Astrocyte (in vitro differentiated cells and primary cell): Measurements from ENCODE around the gene ACSM5. TPM values are rescaled to one million over a fixed set of nuclear protein-coding genes. Genes with fewer than 3 reads are reported as not detected.

Experiments
- DNase-seq: peaks from one replicate; pipeline ENCODE4 v3.0.0-alpha.2; 2010; ENCODE audit warnings: low read depth
- FAIRE-seq: peaks from 2 replicates; lab custom pipeline; 2011; peaks lifted over from hg19 to GRCh38; lab: Jason Lieb, UNC
- H2AFZ ChIP-seq: 2 replicates; pipeline ENCODE4 v1.6.0; 2012; ENCODE audit warnings: low read depth, low read length, inconsistent platforms
- H3K27ac ChIP-seq: 2 replicates; pipeline ENCODE4 v1.5.1; 2011; ENCODE audit warnings: low read depth, low read length, inconsistent platforms
- H3K27me3 ChIP-seq: 2 replicates; pipeline ENCODE4 v1.6.0; 2011; ENCODE audit warnings: low read length, inconsistent platforms; ENCODE audit not compliant: insufficient read depth
- H3K36me3 ChIP-seq: 2 replicates; pipeline ENCODE4 v1.5.1; 2011; ENCODE audit warnings: low read length, inconsistent platforms; ENCODE audit not compliant: insufficient read depth
- H3K4me1 ChIP-seq: 2 replicates; pipeline ENCODE4 v1.5.1; 2011; ENCODE audit warnings: low read length, inconsistent platforms; ENCODE audit not compliant: insufficient read depth
- H3K4me2 ChIP-seq: 2 replicates; pipeline ENCODE4 v1.6.0; 2012; ENCODE audit warnings: low read length, inconsistent platforms
- H3K4me3 ChIP-seq: 2 replicates; pipeline ENCODE4 v1.5.1; 2011; ENCODE audit warnings: low read depth, mild to moderate bottlenecking, low read length, inconsistent platforms; ENCODE audit not compliant: insufficient read depth
- H3K79me2 ChIP-seq: 2 replicates; pipeline ENCODE4 v1.6.0; 2012; ENCODE audit warnings: mild to moderate bottlenecking, low read length, inconsistent platforms; ENCODE audit not compliant: insufficient read depth
- H3K9ac ChIP-seq: 2 replicates; pipeline ENCODE4 v1.6.0; 2012; ENCODE audit warnings: mild to moderate bottlenecking, low read length, inconsistent platforms
- H3K9me3 ChIP-seq: 2 replicates; pipeline ENCODE4 v1.5.1; 2012; ENCODE audit warnings: low read depth, mild to moderate bottlenecking, low read length, inconsistent platforms; ENCODE audit not compliant: insufficient read depth
- H4K20me1 ChIP-seq: 2 replicates; pipeline ENCODE4 v1.6.0; 2012; ENCODE audit warnings: low read length, inconsistent platforms; ENCODE audit not compliant: insufficient read depth
- H3K27ac Mint-ChIP-seq: one replicate; pipeline ENCODE4 v1.8.0; 2021; ENCODE audit warnings: mild to moderate bottlenecking, mixed read lengths; ENCODE audit not compliant: unreplicated experiment
- H3K27me3 Mint-ChIP-seq: one replicate; pipeline ENCODE4 v1.8.0; 2021; ENCODE audit warnings: low read depth, mixed read lengths; ENCODE audit not compliant: unreplicated experiment
- H3K36me3 Mint-ChIP-seq: one replicate; pipeline ENCODE4 v1.8.0; 2021; ENCODE audit warnings: low read depth, mixed read lengths; ENCODE audit not compliant: unreplicated experiment
- H3K4me1 Mint-ChIP-seq: one replicate; pipeline ENCODE4 v1.8.0; 2021; ENCODE audit warnings: low read depth, mixed read lengths; ENCODE audit not compliant: unreplicated experiment
- H3K4me3 Mint-ChIP-seq: one replicate; pipeline ENCODE4 v1.8.0; 2021; ENCODE audit warnings: mild to moderate bottlenecking, moderate library complexity, mixed read lengths; ENCODE audit not compliant: unreplicated experiment
- H3K9me3 Mint-ChIP-seq: one replicate; pipeline ENCODE4 v1.8.0; 2021; ENCODE audit warnings: mild to moderate bottlenecking, mixed read lengths; ENCODE audit not compliant: unreplicated experiment
- CTCF ChIP-seq: IDR thresholded peaks from 2 replicates; pipeline ENCODE4 v1.5.1; 2011; ENCODE audit warnings: low read depth, mild to moderate bottlenecking, inconsistent platforms, low read length, moderate library complexity; ENCODE audit not compliant: insufficient read depth
- EZH2 ChIP-seq: IDR thresholded peaks from 2 replicates; pipeline ENCODE4 v1.6.1; 2012; ENCODE audit warnings: mild to moderate bottlenecking, low read length, inconsistent platforms; ENCODE audit not compliant: insufficient read depth
- total RNA-seq: library from RNA; stranded (reverse); gene quantifications from 2 replicates; pipeline ENCODE4 v1.2.1, GENCODE V29; 2021

ACSM5 gene
- total RNA-seq, 1 donor from 2014 or later = not detected

GRCh38 chr16:20364051-20364450 is 45.3 kb upstream of the ACSM5 start:
- no peaks in the 10 kb centered on the region for H3K9me3 Mint-ChIP-seq
- Histone ChIP-seq H3K4me3 (no peak overlapping the region), H3K9ac (no peak overlapping the region), H3K27me3 (no peaks in the 10 kb centered on the region), H4K20me1 (no peaks in the 10 kb centered on the region), H3K79me2 (no peaks in the 10 kb centered on the region), H3K4me1 (no peaks in the 10 kb centered on the region), H2AFZ (no peak overlapping the region), H3K36me3 (no peaks in the 10 kb centered on the region), H3K9me3 (no peaks in the 10 kb centered on the region), H3K4me2 (no peak overlapping the region), H3K27ac (no peak overlapping the region)
- H3K4me1 Mint-ChIP-seq = no peaks in the 10 kb centered on the region
- peaks cover 32% of the 10 kb centered on the region for H3K27me3 Mint-ChIP-seq
- H3K4me3 Mint-ChIP-seq = no peak overlapping the region
- H3K27ac Mint-ChIP-seq = no peak overlapping the region
- FAIRE-seq (no peak), DNase-seq (no peak)
- TF ChIP-seq EZH2 (no peak), CTCF (no peak)
- H3K36me3 Mint-ChIP-seq = no peaks in the 10 kb centered on the region

- Mint-ChIP-seq H3K4me1 (no peaks in the 10 kb centered on the region), H3K9me3 (no peaks in the 10 kb centered on the region), H3K36me3 (no peaks in the 10 kb centered on the region), H3K4me3 (no peak overlapping the region), H3K27me3 (peaks cover 25% of the 10 kb centered on the region), H3K27ac (no peak overlapping the region)
- FAIRE-seq (no peak), DNase-seq (no peak)
- Histone ChIP-seq H3K9me3 (no peaks in the 10 kb centered on the region), H4K20me1 (no peaks in the 10 kb centered on the region), H3K79me2 (no peaks in the 10 kb centered on the region), H3K36me3 (no peaks in the 10 kb centered on the region), H3K4me1 (no peaks in the 10 kb centered on the region), H2AFZ (no peak overlapping the region), H3K27me3 (no peaks in the 10 kb centered on the region), H3K9ac (no peak overlapping the region), H3K27ac (no peak overlapping the region), H3K4me2 (no peak overlapping the region), H3K4me3 (no peak overlapping the region)
- TF ChIP-seq EZH2 (no peak), CTCF (no peak)
These were observed 39.8 kb upstream of the ACSM5 start for GRCh38 chr16:20369452-20370054.

GRCh38 chr16:20372701-20373100 is 36.6 kb upstream of the ACSM5 start:
- no peaks in the 10 kb centered on the region for H3K9me3 ChIP-seq
- H3K9me3 Mint-ChIP-seq = no peaks in the 10 kb centered on the region
- H3K27ac Mint-ChIP-seq = no peak overlapping the region
- no peaks in the 10 kb centered on the region for H4K20me1 ChIP-seq
- no peak overlapping the region for H3K4me3 Mint-ChIP-seq
- H3K4me3 ChIP-seq = no peak overlapping the region
- H3K4me2 ChIP-seq = no peak overlapping the region
- no peak overlapping the region for H3K27ac ChIP-seq
- H3K4me1 ChIP-seq = no peaks in the 10 kb centered on the region
- no peak overlapping the region for H3K9ac ChIP-seq
- peaks cover 32% of the 10 kb centered on the region for H3K27me3 Mint-ChIP-seq
- H3K36me3 Mint-ChIP-seq = no peaks in the 10 kb centered on the region
- no peak for DNase-seq
- H3K4me1 Mint-ChIP-seq = no peaks in the 10 kb centered on the region
- no peak for FAIRE-seq
- H3K79me2 ChIP-seq = no peaks in the 10 kb centered on the region
- H3K36me3 ChIP-seq = no peaks in the 10 kb centered on the region
- H2AFZ ChIP-seq = no peak overlapping the region
- H3K27me3 ChIP-seq = no peaks in the 10 kb centered on the region
- no peak for TF ChIP-seq EZH2
